Measurements from ENCODE around the gene IRF2BP2.

IRF2BP2 gene

DNA sequence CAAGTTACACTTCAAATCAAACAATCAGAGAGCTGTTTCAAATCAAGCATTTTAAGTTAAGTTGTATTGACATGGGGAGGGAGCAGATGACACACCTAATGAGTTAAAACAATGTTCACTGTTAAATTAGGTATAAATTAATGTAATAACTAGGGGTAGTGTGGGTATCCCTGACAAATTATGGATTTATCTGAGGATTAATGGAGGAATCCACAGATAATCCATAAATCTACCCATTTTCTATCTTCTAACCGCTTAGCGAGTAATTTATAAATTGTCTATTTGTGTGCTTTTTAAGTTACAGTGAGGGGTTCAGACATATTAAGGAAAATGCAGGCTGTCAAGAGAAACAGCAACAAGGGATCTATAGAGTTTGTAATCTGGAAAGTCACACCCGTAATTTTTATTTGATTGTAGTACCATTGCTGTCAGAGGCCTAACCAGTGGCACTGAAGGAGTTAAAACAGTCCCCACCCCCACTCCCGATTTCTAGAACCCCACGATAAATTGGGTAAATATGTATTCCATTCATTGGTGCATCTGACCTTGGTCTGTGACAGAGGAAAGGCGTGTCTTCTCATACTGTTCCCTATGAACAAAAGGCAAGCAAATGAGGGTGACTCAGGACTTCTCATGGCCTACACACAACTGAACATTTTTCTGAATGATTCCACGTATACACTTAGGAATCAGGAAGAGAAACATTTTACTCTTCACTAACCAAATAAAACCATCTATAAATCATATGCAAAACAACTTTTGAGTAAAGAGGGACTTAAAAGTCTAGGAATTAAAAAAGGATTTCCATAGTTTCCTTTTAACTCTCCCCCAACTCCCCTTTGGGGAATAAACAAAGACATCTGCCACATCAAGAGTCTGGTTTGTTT lies 7.4 kb downstream of the IRF2BP2 start (continued):
- peak; percentile 93 for TF ChIP-seq PRDM1 (tag by site-specific recombination; IDR thresholded peaks at IDR 0.05)
- TF ChIP-seq ZNF2 (tag by site-specific recombination; IDR thresholded peaks at IDR 0.05), result peak; percentile 74; the same call in 1 of the 2 replicates
- TF ChIP-seq YY1 (tag by site-specific recombination; IDR thresholded peaks at IDR 0.05), result no peak
- TF ChIP-seq, protein P1, sequence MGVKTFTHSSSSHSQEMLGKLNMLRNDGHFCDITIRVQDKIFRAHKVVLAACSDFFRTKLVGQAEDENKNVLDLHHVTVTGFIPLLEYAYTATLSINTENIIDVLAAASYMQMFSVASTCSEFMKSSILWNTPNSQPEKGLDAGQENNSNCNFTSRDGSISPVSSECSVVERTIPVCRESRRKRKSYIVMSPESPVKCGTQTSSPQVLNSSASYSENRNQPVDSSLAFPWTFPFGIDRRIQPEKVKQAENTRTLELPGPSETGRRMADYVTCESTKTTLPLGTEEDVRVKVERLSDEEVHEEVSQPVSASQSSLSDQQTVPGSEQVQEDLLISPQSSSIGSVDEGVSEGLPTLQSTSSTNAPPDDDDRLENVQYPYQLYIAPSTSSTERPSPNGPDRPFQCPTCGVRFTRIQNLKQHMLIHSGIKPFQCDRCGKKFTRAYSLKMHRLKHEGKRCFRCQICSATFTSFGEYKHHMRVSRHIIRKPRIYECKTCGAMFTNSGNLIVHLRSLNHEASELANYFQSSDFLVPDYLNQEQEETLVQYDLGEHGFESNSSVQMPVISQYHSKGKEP (tag by site-specific recombination; IDR thresholded peaks at IDR 0.05), result 0 out of 2 replicates have a peak, but pooled peaks have one; percentile 41
- no peak for TF ChIP-seq ZNF133 (tag by site-specific recombination; IDR thresholded peaks at IDR 0.05)
- TF ChIP-seq ZNF529 (tag by site-specific recombination; IDR thresholded peaks at IDR 0.05; ENCODE audit: insufficient replicate concordance), result no peak
- no peak for TF ChIP-seq ZFP37 (tag by site-specific recombination; IDR thresholded peaks at IDR 0.05)
- TF ChIP-seq ZNF658 (tag by site-specific recombination; IDR thresholded peaks at IDR 0.05), result no peak
- no peak for TF ChIP-seq ZNF114 (tag by site-specific recombination; IDR thresholded peaks at IDR 0.05)
- no peak for TF ChIP-seq ZNF140 (tag by site-specific recombination; IDR thresholded peaks at IDR 0.05)
- TF ChIP-seq ZNF596 (tag by site-specific recombination; IDR thresholded peaks at IDR 0.05), result no peak
- TF ChIP-seq ZEB2 (tag by site-specific recombination; IDR thresholded peaks at IDR 0.05), result peak; percentile 93
- TF ChIP-seq, protein P2, sequence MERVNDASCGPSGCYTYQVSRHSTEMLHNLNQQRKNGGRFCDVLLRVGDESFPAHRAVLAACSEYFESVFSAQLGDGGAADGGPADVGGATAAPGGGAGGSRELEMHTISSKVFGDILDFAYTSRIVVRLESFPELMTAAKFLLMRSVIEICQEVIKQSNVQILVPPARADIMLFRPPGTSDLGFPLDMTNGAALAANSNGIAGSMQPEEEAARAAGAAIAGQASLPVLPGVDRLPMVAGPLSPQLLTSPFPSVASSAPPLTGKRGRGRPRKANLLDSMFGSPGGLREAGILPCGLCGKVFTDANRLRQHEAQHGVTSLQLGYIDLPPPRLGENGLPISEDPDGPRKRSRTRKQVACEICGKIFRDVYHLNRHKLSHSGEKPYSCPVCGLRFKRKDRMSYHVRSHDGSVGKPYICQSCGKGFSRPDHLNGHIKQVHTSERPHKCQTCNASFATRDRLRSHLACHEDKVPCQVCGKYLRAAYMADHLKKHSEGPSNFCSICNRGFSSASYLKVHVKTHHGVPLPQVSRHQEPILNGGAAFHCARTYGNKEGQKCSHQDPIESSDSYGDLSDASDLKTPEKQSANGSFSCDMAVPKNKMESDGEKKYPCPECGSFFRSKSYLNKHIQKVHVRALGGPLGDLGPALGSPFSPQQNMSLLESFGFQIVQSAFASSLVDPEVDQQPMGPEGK (tag by site-specific recombination; IDR thresholded peaks at IDR 0.05), result peak; percentile 62; the same call in 1 of the 2 replicates
- no peak for TF ChIP-seq REPIN1 (tag by site-specific recombination; IDR thresholded peaks at IDR 0.05; ENCODE audit: low read depth)
- no peak for TF ChIP-seq ZSCAN16 (tag by site-specific recombination; IDR thresholded peaks at IDR 0.05)
- TF ChIP-seq ZIC2 (tag by site-specific recombination; IDR thresholded peaks at IDR 0.05), result no peak
- no peak for TF ChIP-seq ZNF555 (tag by site-specific recombination; conservative IDR thresholded peaks at IDR 0.05)
- no peak for TF ChIP-seq MYNN (tag by site-specific recombination; IDR thresholded peaks at IDR 0.05; ENCODE audit: borderline replicate concordance)
- TF ChIP-seq, protein P3, sequence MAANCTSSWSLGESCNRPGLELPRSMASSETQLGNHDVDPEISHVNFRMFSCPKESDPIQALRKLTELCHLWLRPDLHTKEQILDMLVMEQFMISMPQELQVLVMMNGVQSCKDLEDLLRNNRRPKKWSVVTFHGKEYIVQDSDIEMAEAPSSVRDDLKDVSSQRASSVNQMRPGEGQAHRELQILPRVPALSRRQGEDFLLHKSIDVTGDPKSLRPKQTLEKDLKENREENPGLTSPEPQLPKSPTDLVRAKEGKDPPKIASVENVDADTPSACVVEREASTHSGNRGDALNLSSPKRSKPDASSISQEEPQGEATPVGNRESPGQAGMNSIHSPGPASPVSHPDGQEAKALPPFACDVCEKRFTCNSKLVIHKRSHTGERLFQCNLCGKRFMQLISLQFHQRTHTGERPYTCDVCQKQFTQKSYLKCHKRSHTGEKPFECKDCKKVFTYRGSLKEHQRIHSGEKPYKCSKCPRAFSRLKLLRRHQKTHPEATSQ (tag by site-specific recombination; IDR thresholded peaks at IDR 0.05), result no peak
- no peak for TF ChIP-seq KLF1 (tag by site-specific recombination; IDR thresholded peaks at IDR 0.05)
- peak; percentile 23; the same call in 1 of the 2 replicates for TF ChIP-seq OSR2 (tag by site-specific recombination; IDR thresholded peaks at IDR 0.05)
- TF ChIP-seq ZBTB6 (tag by site-specific recombination; IDR thresholded peaks at IDR 0.05), result no peak
- TF ChIP-seq ZNF311 (tag by site-specific recombination; IDR thresholded peaks at IDR 0.05; ENCODE audit: borderline replicate concordance), result no peak
- TF ChIP-seq KLF7 (tag by site-specific recombination; IDR thresholded peaks at IDR 0.05; ENCODE audit: borderline replicate concordance), result no peak
- TF ChIP-seq, protein P4, sequence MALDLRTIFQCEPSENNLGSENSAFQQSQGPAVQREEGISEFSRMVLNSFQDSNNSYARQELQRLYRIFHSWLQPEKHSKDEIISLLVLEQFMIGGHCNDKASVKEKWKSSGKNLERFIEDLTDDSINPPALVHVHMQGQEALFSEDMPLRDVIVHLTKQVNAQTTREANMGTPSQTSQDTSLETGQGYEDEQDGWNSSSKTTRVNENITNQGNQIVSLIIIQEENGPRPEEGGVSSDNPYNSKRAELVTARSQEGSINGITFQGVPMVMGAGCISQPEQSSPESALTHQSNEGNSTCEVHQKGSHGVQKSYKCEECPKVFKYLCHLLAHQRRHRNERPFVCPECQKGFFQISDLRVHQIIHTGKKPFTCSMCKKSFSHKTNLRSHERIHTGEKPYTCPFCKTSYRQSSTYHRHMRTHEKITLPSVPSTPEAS (tag by site-specific recombination; IDR thresholded peaks at IDR 0.05), result no peak
- TF ChIP-seq ZNF354C (tag by site-specific recombination; IDR thresholded peaks at IDR 0.05; ENCODE audit: borderline replicate concordance, low read depth), result no peak
- no peak for TF ChIP-seq ZNF221 (tag by site-specific recombination; IDR thresholded peaks at IDR 0.05; ENCODE audit: borderline replicate concordance)
- TF ChIP-seq ZNF585B (tag by site-specific recombination; IDR thresholded peaks at IDR 0.05), result no peak
- no peak for TF ChIP-seq ZNF701 (tag by site-specific recombination; IDR thresholded peaks at IDR 0.05)
- peak; percentile 85 for TF ChIP-seq ZNF366 (tag by site-specific recombination; conservative IDR thresholded peaks at IDR 0.05)
- TF ChIP-seq IKZF3 (tag by site-specific recombination; IDR thresholded peaks at IDR 0.05), result peak; percentile 78
- TF ChIP-seq, protein P5, sequence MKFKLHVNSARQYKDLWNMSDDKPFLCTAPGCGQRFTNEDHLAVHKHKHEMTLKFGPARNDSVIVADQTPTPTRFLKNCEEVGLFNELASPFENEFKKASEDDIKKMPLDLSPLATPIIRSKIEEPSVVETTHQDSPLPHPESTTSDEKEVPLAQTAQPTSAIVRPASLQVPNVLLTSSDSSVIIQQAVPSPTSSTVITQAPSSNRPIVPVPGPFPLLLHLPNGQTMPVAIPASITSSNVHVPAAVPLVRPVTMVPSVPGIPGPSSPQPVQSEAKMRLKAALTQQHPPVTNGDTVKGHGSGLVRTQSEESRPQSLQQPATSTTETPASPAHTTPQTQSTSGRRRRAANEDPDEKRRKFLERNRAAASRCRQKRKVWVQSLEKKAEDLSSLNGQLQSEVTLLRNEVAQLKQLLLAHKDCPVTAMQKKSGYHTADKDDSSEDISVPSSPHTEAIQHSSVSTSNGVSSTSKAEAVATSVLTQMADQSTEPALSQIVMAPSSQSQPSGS (tag by site-specific recombination; IDR thresholded peaks at IDR 0.05; ENCODE audit: low read depth), result no peak

Measured in HEK293 (cell line).